Sigmoid colon (tissue), 7 donors: ENCODE data around the gene GNRH2. TPM values are rescaled to one million over a fixed set of nuclear protein-coding genes. Genes with fewer than 3 reads are reported as not detected.

Experiments
- DNase-seq: peaks from one replicate; pipeline ENCODE4 v3.0.0-alpha.2; 2019
- H3K27ac ChIP-seq, 4 donors: fragments of 200-600 bp; sonication (generic); one replicate each; pipeline ENCODE4 v1.5.1; 2016 to 2019; ENCODE audit warnings: mild to moderate bottlenecking in 1 of 4
- H3K27me3 ChIP-seq, 3 donors: fragments of 200-600 bp; sonication (generic); one replicate each; pipeline ENCODE4 v1.5.1; 2019; ENCODE audit warnings: mild to moderate bottlenecking in 1 of 3
- H3K36me3 ChIP-seq, 4 donors: fragments of 200-600 bp; sonication (generic); one replicate each; pipeline ENCODE4 v1.5.1; 2016 to 2019
- H3K4me1 ChIP-seq, 4 donors: fragments of 200-600 bp; sonication (generic); one replicate each; pipeline ENCODE4 v1.5.1; 2017 to 2019
- H3K4me3 ChIP-seq, 4 donors: fragments of 200-600 bp; sonication (generic); one replicate each; pipeline ENCODE4 v1.5.1; 2017 to 2019; ENCODE audit warnings: mild to moderate bottlenecking in 2 of 4, moderate library complexity in 1 of 4
- H3K9me3 ChIP-seq, 4 donors: fragments of 200-600 bp in 3 of 4; sonication (generic) in 3 of 4; one replicate each; pipeline versions ENCODE4 v1.5.1 to v1.6.1; 2013 to 2019
- EP300 ChIP-seq, 4 donors: sonication (generic); formaldehyde crosslinking; IDR thresholded peaks; one replicate each; pipeline ENCODE4 v1.6.1; 2017; ENCODE audit warnings: antibody characterized with exemption in 4 of 4
- POLR2A ChIP-seq, 2 donors: fragments of 450-650 bp; IDR thresholded peaks; one replicate each; pipeline ENCODE4 v1.6.1; 2016; ENCODE audit warnings: antibody characterized with exemption in 2 of 2, mild to moderate bottlenecking in 2 of 2, moderate library complexity in 2 of 2
- POLR2AphosphoS5 ChIP-seq, 4 donors: sonication (generic); formaldehyde crosslinking; IDR thresholded peaks; one replicate each; pipeline ENCODE4 v1.6.1; 2017; ENCODE audit warnings: antibody characterized with exemption in 4 of 4
- WGBS, 2 donors: extraction: QIAGEN DNeasy Blood & Tissue Kit; methylation state at CpG; one replicate each; pipeline ENCODE4 v1.1.7; 2013; 5-methylcytosine and 5-hydroxymethylcytosine counted together
- intact Hi-C: fragments of 100-400 bp; cut with DNase I; formaldehyde crosslinking; loops from one replicate; pipeline ENCODE4 v1.15.1; 2023
- polyA plus RNA-seq, 3 donors: library from polyadenylated mRNA; stranded (reverse); fragments of 200-250 nt; gene quantifications; one replicate each; pipeline ENCODE4 v1.2.3, GENCODE V29; 2013
- total RNA-seq, 4 donors: library from RNA; depleted of rRNA; stranded (reverse); fragments of >200 nt; gene quantifications; one replicate each; pipeline ENCODE4 v1.1.0, GENCODE V29; 2016
- TF ChIP-seq, protein P1 (sequence below), 4 experiments: fragments of 450-650 bp in 3 of 4; fragments of 200-600 bp in 1 of 4; IDR thresholded peaks; one replicate each; pipeline ENCODE4 v1.5.1; 2016 to 2019; ENCODE audit warnings: antibody characterized with exemption in 4 of 4, mild to moderate bottlenecking in 3 of 4, moderate library complexity in 2 of 4
- donor health status: healthy with polysubstance abuse.
- donor health status: Bipolar disorder and iron deficiency.
- donor health status: healthy.

The GNRH2 gene, protein sequence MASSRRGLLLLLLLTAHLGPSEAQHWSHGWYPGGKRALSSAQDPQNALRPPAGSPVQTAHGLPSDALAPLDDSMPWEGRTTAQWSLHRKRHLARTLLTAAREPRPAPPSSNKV
- total RNA-seq (1 to 10 TPM in 1 of 4 donors, not detected in 3; 1.6 TPM), polyA plus RNA-seq (1 to 10 TPM in 1 of 3 donors, under 1 TPM in 1, not detected in 1; 0.34 to 8.4 TPM)

DNA sequence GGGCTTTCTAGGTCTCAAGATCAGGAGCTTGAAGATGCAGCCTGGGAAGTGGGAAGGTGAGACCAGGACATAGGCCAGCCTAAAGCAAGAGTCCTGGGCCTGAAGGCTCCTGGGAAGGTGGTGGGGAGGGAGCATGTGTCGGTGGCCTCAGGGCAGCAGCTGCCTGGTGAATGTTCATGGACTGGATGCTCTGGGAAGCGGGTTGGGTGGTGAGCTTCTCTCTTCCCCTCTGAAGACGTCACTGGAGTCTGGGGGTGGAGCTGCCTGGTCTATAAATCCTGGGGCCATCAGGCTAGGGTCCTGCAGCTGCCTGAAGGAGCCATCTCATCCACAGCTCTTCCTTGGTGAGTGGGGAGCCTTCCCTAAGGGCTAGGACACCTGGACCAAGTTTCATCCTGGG, at the start of gene GNRH2:
TSS of gene GNRH2 (plus strand) at position 301 of the 400 bp plus-strand sequence. CDS start 793 bp downstream, outside the sequence.
- H3K4me1 ChIP-seq, result peaks cover 0 to 19% (median 18%) of the 10 kb centered on the region in 4 donors
- peak within 1 kb of the TSS; percentile 45 to 61 (median 56) for H3K27ac ChIP-seq

DNA sequence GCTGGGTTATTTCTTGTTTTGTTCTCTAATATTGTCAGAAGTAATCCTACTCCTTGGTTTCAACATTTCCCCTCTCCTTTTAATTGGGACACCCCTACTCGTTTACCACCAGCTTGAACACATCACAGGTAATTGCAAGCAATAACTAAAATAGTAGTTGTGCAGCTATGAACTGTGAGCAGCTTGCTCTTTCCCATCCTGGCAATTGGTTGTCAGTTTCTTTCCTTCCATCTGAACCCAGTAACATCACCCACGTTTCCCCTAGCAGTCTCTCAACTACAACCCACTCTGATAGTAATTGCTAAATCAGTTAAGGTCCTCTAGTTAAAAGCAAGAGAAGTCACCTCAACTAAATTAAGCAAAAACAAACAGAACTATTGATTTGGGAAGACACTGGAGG, 47.6 kb upstream of the GNRH2 start:
- H3K4me1 ChIP-seq, result no peaks in the 10 kb centered on the region
- TF ChIP-seq POLR2AphosphoS5 (IDR thresholded peaks at IDR 0.05), result no peak
- TF ChIP-seq EP300 (IDR thresholded peaks at IDR 0.05), result no peak
- no peak for TF ChIP-seq POLR2A (IDR thresholded peaks at IDR 0.05)
- TF ChIP-seq, protein P1, sequence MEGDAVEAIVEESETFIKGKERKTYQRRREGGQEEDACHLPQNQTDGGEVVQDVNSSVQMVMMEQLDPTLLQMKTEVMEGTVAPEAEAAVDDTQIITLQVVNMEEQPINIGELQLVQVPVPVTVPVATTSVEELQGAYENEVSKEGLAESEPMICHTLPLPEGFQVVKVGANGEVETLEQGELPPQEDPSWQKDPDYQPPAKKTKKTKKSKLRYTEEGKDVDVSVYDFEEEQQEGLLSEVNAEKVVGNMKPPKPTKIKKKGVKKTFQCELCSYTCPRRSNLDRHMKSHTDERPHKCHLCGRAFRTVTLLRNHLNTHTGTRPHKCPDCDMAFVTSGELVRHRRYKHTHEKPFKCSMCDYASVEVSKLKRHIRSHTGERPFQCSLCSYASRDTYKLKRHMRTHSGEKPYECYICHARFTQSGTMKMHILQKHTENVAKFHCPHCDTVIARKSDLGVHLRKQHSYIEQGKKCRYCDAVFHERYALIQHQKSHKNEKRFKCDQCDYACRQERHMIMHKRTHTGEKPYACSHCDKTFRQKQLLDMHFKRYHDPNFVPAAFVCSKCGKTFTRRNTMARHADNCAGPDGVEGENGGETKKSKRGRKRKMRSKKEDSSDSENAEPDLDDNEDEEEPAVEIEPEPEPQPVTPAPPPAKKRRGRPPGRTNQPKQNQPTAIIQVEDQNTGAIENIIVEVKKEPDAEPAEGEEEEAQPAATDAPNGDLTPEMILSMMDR (IDR thresholded peaks at IDR 0.05), result no peak
- no peaks in the 10 kb centered on the region for H3K27me3 ChIP-seq
- H3K27ac ChIP-seq, result no peak overlapping the region
- DNase-seq, result no peak
- H3K4me3 ChIP-seq, result no peak overlapping the region
- no peaks in the 10 kb centered on the region for H3K9me3 ChIP-seq
- intact Hi-C loops, result loop anchor here (10.0 kb wide), 1 partner anchor 471 kb away; no protein-coding TSS in a partner anchor
- WGBS, 2 donors, result 84 to 88% methylated on average over 2 of the region's 2 CpGs
- H3K36me3 ChIP-seq, result peaks cover 3 to 62% (median 14%) of the 10 kb centered on the region in 4 donors

More for the DNA sequence above, at the start of gene GNRH2:
- no peak for DNase-seq
- H3K9me3 ChIP-seq, result no peaks in the 10 kb centered on the region
- no peaks in the 10 kb centered on the region for H3K27me3 ChIP-seq
- TF ChIP-seq POLR2AphosphoS5 (IDR thresholded peaks at IDR 0.05) (no peak), EP300 (IDR thresholded peaks at IDR 0.05) (no peak), POLR2A (IDR thresholded peaks at IDR 0.05) (no peak)
- TF ChIP-seq, protein P1 (IDR thresholded peaks at IDR 0.05), result no peak
- 80 to 85% methylated on average over 3 of the region's 3 CpGs for WGBS, 2 donors
- intact Hi-C loops, result no loop called here
- H3K36me3 ChIP-seq, result peaks cover 7 to 32% (median 10%) of the 10 kb centered on the region in 4 donors
- H3K4me3 ChIP-seq, result no peak within 1 kb of the TSS

DNA sequence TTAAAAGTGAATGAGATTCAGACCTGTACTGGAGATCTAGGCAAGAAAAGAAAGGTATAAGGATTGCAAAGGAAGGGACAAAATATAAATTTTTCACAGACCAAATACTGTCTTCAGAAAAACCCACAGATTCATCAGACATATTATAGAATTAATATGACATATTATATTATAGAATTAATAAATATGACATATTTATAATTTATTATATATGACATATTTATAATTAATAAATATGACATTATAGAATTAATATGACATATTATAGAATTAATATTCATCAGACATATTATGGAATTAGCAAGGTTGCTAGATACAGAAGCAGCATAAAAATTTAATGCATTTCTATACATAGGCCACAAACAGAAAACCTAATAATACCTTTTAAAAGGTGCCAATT, 44.7 kb upstream of the GNRH2 start:
- peaks cover 2 to 38% (median 4%) of the 10 kb centered on the region in 4 donors for H3K36me3 ChIP-seq
- intact Hi-C loops, result loop anchor here (10.0 kb wide), 1 partner anchor 474 kb away; no protein-coding TSS in a partner anchor
- no peak overlapping the region for H3K4me3 ChIP-seq

DNA sequence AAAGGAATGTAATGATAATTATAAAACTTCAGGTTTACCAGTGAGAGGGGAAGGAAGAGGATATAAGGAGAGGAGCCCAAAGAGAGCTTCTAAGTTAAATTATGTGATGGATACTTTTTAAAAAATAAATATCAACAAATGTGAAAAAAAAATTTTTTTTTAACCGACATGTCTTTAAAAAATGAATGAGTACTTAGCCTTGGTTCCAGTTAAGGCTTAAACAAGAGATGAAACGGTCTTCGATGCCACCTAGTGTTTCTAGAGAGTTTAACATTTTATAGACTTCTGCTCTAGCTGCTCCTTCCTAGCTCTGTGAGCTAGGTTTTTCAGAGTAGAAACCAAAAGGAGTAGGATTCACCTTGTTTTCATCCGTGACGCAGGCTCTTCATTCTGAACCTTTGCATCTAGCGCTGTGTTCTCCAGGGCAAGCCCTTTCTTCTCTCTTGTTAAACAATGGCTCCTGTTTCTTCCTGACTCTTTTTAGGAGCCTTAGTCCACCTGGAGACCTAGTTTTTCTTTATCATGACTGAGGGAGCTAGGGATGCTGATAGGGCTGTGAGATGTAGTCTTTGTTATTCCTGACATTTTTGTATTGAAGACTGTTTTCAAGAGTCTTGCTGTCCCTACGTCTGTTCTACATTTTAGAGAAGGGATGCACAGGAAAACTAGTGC, 42.4 kb upstream of the GNRH2 start:
- 43 to 46% methylated on average over 7 of the region's 7 CpGs for WGBS, 2 donors
- Histone ChIP-seq H3K4me3 (no peak overlapping the region), H3K4me1 (no peaks in the 10 kb centered on the region), H3K27ac (no peak overlapping the region), H3K9me3 (no peaks in the 10 kb centered on the region), H3K36me3 (peaks cover 0 to 34% (median 9%) of the 10 kb centered on the region in 4 donors), H3K27me3 (no peaks in the 10 kb centered on the region)
- TF ChIP-seq, protein P1 (IDR thresholded peaks at IDR 0.05), result peak in 3 of 4 experiments; percentile 13 to 38 (median 31)
- no peak for TF ChIP-seq EP300 (IDR thresholded peaks at IDR 0.05)
- intact Hi-C loops, result loop anchor here (5.0 to 10.0 kb wide), 3 partner anchors 129 to 306 kb away; partner anchors contain the start of genes EBF4 and PTPRA
- DNase-seq, result no peak

More for the DNA sequence above, 44.7 kb upstream of the GNRH2 start:
- TF ChIP-seq, protein P1 (IDR thresholded peaks at IDR 0.05), result no peak
- no peak for TF ChIP-seq POLR2AphosphoS5 (IDR thresholded peaks at IDR 0.05)
- TF ChIP-seq POLR2A (IDR thresholded peaks at IDR 0.05), result no peak
- no peak for TF ChIP-seq EP300 (IDR thresholded peaks at IDR 0.05)
- H3K9me3 ChIP-seq, result no peaks in the 10 kb centered on the region
- no peaks in the 10 kb centered on the region for H3K4me1 ChIP-seq
- H3K27ac ChIP-seq, result no peak overlapping the region
- no peaks in the 10 kb centered on the region for H3K27me3 ChIP-seq
- no peak for DNase-seq
